ENCODE measurements around the gene KDM1B. TPM values are rescaled to one million over a fixed set of nuclear protein-coding genes. Genes with fewer than 3 reads are reported as not detected.

The KDM1B gene
- polyA plus RNA-seq, 1 of the 3 experiments (the other 2 are of a cell fraction) = 9.4 TPM

GRCh38 chr6:18266523-18266912 lies 111.3 kb downstream of the KDM1B start:
- Histone ChIP-seq H3K36me3 (replicated peaks in 1 of 2; ENCODE audit: control insufficient read depth in 1 of 2, insufficient read depth in 2 of 2, low read length in 1 of 2) (no peaks in the 10 kb centered on the region), H3K4me2 (no peak overlapping the region), H4K20me1 (ENCODE audit: insufficient read depth) (peaks cover 16% of the 10 kb centered on the region), H3K27me3 (ENCODE audit: insufficient read depth) (no peaks in the 10 kb centered on the region), H3K4me3 (ENCODE audit: low read depth in 2 of 2, low read length in 1 of 2) (no peak overlapping the region), H3K27ac (ENCODE audit: low read depth in 2 of 2, low read length in 1 of 2) (no peak overlapping the region), H2AFZ (ENCODE audit: low read depth) (no peak overlapping the region), H3K79me2 (ENCODE audit: insufficient read depth) (peaks cover 26% of the 10 kb centered on the region), H3K9me2 (no peaks in the 10 kb centered on the region), H3K9me3 (no peaks in the 10 kb centered on the region), H3K9ac (no peak overlapping the region), H3K4me1 (ENCODE audit: control insufficient read depth in 1 of 2, insufficient read depth in 2 of 2, low read depth in 1 of 2, low read length in 1 of 2) (peaks cover 5 to 11% of the 10 kb centered on the region in 2 experiments; a peak in 3 of 4 replicates), H3F3A (replicated peaks; ENCODE audit: insufficient read depth) (peaks cover 8% of the 10 kb centered on the region)
- no peak for TF ChIP-seq RCOR1 (IDR thresholded peaks at IDR 0.05; ENCODE audit: low read length)
- no peak for TF ChIP-seq IRF3 (IDR thresholded peaks at IDR 0.05; ENCODE audit: low read depth, low read length)
- TF ChIP-seq GABPA (IDR thresholded peaks at IDR 0.05; ENCODE audit: low read depth) = no peak
- no peak for TF ChIP-seq MXI1 (IDR thresholded peaks at IDR 0.05; ENCODE audit: low read depth, low read length)
- TF ChIP-seq JUND (IDR thresholded peaks at IDR 0.05) = no peak
- no peak for TF ChIP-seq RFX5 (IDR thresholded peaks at IDR 0.05; ENCODE audit: low read length)
- no peak for TF ChIP-seq SMC3 (IDR thresholded peaks at IDR 0.05; ENCODE audit: low read depth, low read length)
- TF ChIP-seq TEAD4 (IDR thresholded peaks at IDR 0.05; ENCODE audit: borderline replicate concordance, insufficient read depth) = no peak
- no peak for TF ChIP-seq USF1 (IDR thresholded peaks at IDR 0.05; ENCODE audit: borderline replicate concordance, low read depth)
- no peak for TF ChIP-seq REST (IDR thresholded peaks at IDR 0.05; ENCODE audit: low read depth, low read length)
- no peak for TF ChIP-seq GATA2 (CRISPR knock-in tag; IDR thresholded peaks at IDR 0.05)
- no peak for TF ChIP-seq NRF1 (IDR thresholded peaks at IDR 0.05; ENCODE audit: low read depth, low read length)
- TF ChIP-seq POLR2AphosphoS5 (IDR thresholded peaks at IDR 0.05; ENCODE audit: low read depth, low read length) = no peak
- no peak for DNase-seq
- 98% methylated on average over 11 of the region's 11 CpGs for WGBS (ENCODE audit: low lambda C conversion rate)
- ChIA-PET CTCF (no interaction called here), POLR2A (no interaction called here)

- H3K27me3 ChIP-seq (ENCODE audit: insufficient read depth) = no peaks in the 10 kb centered on the region
- POLR2A ChIA-PET = no interaction called here
- H3K9ac ChIP-seq = no peak overlapping the region
- no peaks in the 10 kb centered on the region for H3K9me2 ChIP-seq
- no peaks in the 10 kb centered on the region for H3K36me3 ChIP-seq (replicated peaks in 1 of 2; ENCODE audit: control insufficient read depth in 1 of 2, insufficient read depth in 2 of 2, low read length in 1 of 2)
- H4K20me1 ChIP-seq (ENCODE audit: insufficient read depth) = 0 out of 2 replicates have a peak, but pooled peaks cover under 1% of the 10 kb centered on the region
- no peak overlapping the region for H3K27ac ChIP-seq (ENCODE audit: low read depth in 2 of 2, low read length in 1 of 2)
- no peak overlapping the region for H3K4me2 ChIP-seq
- no peak for DNase-seq
- H2AFZ ChIP-seq (ENCODE audit: low read depth) = no peak overlapping the region
- H3K4me1 ChIP-seq (ENCODE audit: control insufficient read depth in 1 of 2, insufficient read depth in 2 of 2, low read depth in 1 of 2, low read length in 1 of 2) = no peaks in the 10 kb centered on the region; a peak in 1 of 4 replicates
- no peak overlapping the region for H3K4me3 ChIP-seq (ENCODE audit: low read depth in 2 of 2, low read length in 1 of 2)
- H3F3A ChIP-seq (replicated peaks; ENCODE audit: insufficient read depth) = peaks cover 3% of the 10 kb centered on the region
- WGBS (ENCODE audit: low lambda C conversion rate) = 100% methylated on average over 2 of the region's 4 CpGs
- peaks cover 10% of the 10 kb centered on the region for H3K79me2 ChIP-seq (ENCODE audit: insufficient read depth)
- H3K9me3 ChIP-seq = no peaks in the 10 kb centered on the region
- CTCF ChIA-PET = interaction anchor here (1.1 kb wide), 1 partner anchor 12 kb away, joined by 3 read pairs; no protein-coding TSS in a partner anchor
- TF ChIP-seq SIN3A (IDR thresholded peaks at IDR 0.05; ENCODE audit: borderline replicate concordance, low read depth, low read length) = no peak
- no peak for TF ChIP-seq RXRA (IDR thresholded peaks at IDR 0.05; ENCODE audit: borderline replicate concordance, low read depth)
- TF ChIP-seq TCF12 (IDR thresholded peaks at IDR 0.05) = no peak
- no peak for TF ChIP-seq MAX (IDR thresholded peaks at IDR 0.05; ENCODE audit: low read depth)
- no peak for TF ChIP-seq TEAD4 (IDR thresholded peaks at IDR 0.05; ENCODE audit: borderline replicate concordance, insufficient read depth)
- TF ChIP-seq RAD21 (IDR thresholded peaks at IDR 0.05; ENCODE audit: low read length) = no peak
- no peak for TF ChIP-seq EZH2phosphoT487 (IDR thresholded peaks at IDR 0.05; ENCODE audit: borderline replicate concordance, low read depth)
- no peak for TF ChIP-seq CTCF (IDR thresholded peaks at IDR 0.05)
- TF ChIP-seq RCOR1 (IDR thresholded peaks at IDR 0.05; ENCODE audit: low read length) = no peak
- TF ChIP-seq GATA2 (CRISPR knock-in tag; IDR thresholded peaks at IDR 0.05) = no peak
- no peak for TF ChIP-seq PBX3 (IDR thresholded peaks at IDR 0.05)
Observed at GRCh38 chr6:18268066-18268465, 112.8 kb downstream of the KDM1B start.

Data from SK-N-SH (cell line).